Motor neuron (in vitro differentiated cells): ENCODE data around the gene TRIM64C. TPM values are rescaled to one million over a fixed set of nuclear protein-coding genes. Genes with fewer than 3 reads are reported as not detected.
"Not testable (repeated sequence)": the region's sequence is repeated elsewhere in the genome, so short reads cannot be mapped to it uniquely, and the experiment has no call there.

Experiments
- ATAC-seq, 8 experiments: fragments of 200-7000 bp; cut with Tn5 transposase; replicated peaks in 6 of 8; 2 replicates each; pipeline ENCODE4 v1.8.0; 2021; ENCODE audit warnings: mild to moderate bottlenecking in 8 of 8, moderate library complexity in 8 of 8
- H3K27ac ChIP-seq, 2 donors: fragments of 250-450 bp; sonication (Bioruptor Pico); 2 replicates each; pipeline ENCODE4 v1.9.0; 2021; ENCODE audit warnings: antibody characterized with exemption in 2 of 2, mild to moderate bottlenecking in 2 of 2, moderate library complexity in 1 of 2
- H3K4me1 ChIP-seq, 2 donors: fragments of 250-450 bp; sonication (Bioruptor Pico); replicated peaks in 1 of 2; 2 replicates each; pipeline ENCODE4 v1.6.1; 2021; ENCODE audit warnings: antibody characterized with exemption in 2 of 2, mild to moderate bottlenecking in 2 of 2, moderate library complexity in 1 of 2
- H3K4me3 ChIP-seq, 5 donors: fragments of 250-450 bp; sonication (Bioruptor Pico); 2 replicates each; pipeline ENCODE4 v1.9.0; 2021; ENCODE audit warnings: antibody characterized with exemption in 5 of 5, mild to moderate bottlenecking in 5 of 5, moderate library complexity in 4 of 5
- WGBS, 10 experiments: fragments of 450-650 bp; shearing (Covaris generic); methylation state at CpG; one replicate each; pipeline ENCODE4 v1.0.0; 2022; 5-methylcytosine and 5-hydroxymethylcytosine counted together
- in situ Hi-C, 9 experiments: fragments of 400-800 bp; cut with MboI; loops; one replicate each; pipeline ENCODE4 v1.15.0; 2021; ENCODE audit warnings: low sequenced_read_pairs in 9 of 9, low pct_unique_long_range_greater_than_20kb in 2 of 9; ENCODE audit not compliant: unreplicated experiment in 9 of 9
- total RNA-seq, 8 experiments: library from RNA; unstranded; fragments of 300-600 nt; gene quantifications; 2 replicates each; pipeline versions ENCODE4 v1.2.3 to v1.2.4, GENCODE V29; 2022

The TRIM64C gene
- total RNA-seq: under 1 TPM in 2 of 8 experiments, not detected in 6; 0.14 to 0.19 TPM

- in situ Hi-C loops, H3K4me1 ChIP-seq, ATAC-seq, H3K27ac ChIP-seq, H3K4me3 ChIP-seq: not testable (repeated sequence)
- WGBS, 10 experiments: 9 to 87% (median 61%) methylated on average over 1 to 5 of the region's 5 CpGs
These were observed at the start of gene TRIM64C for GRCh38 chr11:49059012-49059411. Gene TRIM64C, minus strand, starts transcription at chr11:49059112. Its CDS starts 0 bp downstream, at chr11:49059112.

- ATAC-seq, H3K4me1 ChIP-seq, H3K27ac ChIP-seq, in situ Hi-C loops, H3K4me3 ChIP-seq: not testable (repeated sequence)
- 60 to 73% (median 65%) methylated on average over 4 to 6 of the region's 24 CpGs; no CpG with 5 or more reads in 7 of the 10 experiments for WGBS, 10 experiments
These were observed 43.4 kb upstream of the TRIM64C start for GRCh38 chr11:49102356-49102755.

- H3K27ac ChIP-seq, H3K4me1 ChIP-seq, in situ Hi-C loops, H3K4me3 ChIP-seq: not testable (repeated sequence)
- WGBS, 10 experiments: 0 to 88% (median 36%) methylated on average over 1 to 5 of the region's 5 CpGs; no CpG with 5 or more reads in 1 of the 10 experiments
- peak in 1 of 8 experiments; percentile 73 for ATAC-seq
These were observed 11.0 kb upstream of the TRIM64C start for GRCh38 chr11:49069897-49070296.

- H3K4me1 ChIP-seq, H3K27ac ChIP-seq, ATAC-seq, H3K4me3 ChIP-seq, in situ Hi-C loops: not testable (repeated sequence)
- 90% methylated on average over 2 of the region's 38 CpGs; no CpG with 5 or more reads in 9 of the 10 experiments for WGBS, 10 experiments
These were observed 9.1 kb downstream of the TRIM64C start for GRCh38 chr11:49049821-49050220.

- in situ Hi-C loops, ATAC-seq, H3K4me3 ChIP-seq, H3K27ac ChIP-seq, H3K4me1 ChIP-seq: not testable (repeated sequence)
- WGBS, 10 experiments: 20 to 56% methylated on average over 1 to 3 of the region's 28 CpGs; no CpG with 5 or more reads in 8 of the 10 experiments
These were observed 10.7 kb downstream of the TRIM64C start for GRCh38 chr11:49048229-49048628.

- in situ Hi-C loops: not testable (repeated sequence)
These were observed 30.4 kb downstream of the TRIM64C start, which contains the start of gene TRIM49B for GRCh38 chr11:49028523-49028922. Gene TRIM49B, plus strand, starts transcription at chr11:49028823. Its CDS starts 2,777 bp downstream, at chr11:49031600.

More at GRCh38 chr11:49028523-49028922, 30.4 kb downstream of the TRIM64C start, which contains the start of gene TRIM49B:
- not testable (repeated sequence) for H3K27ac ChIP-seq, ATAC-seq, H3K4me1 ChIP-seq, H3K4me3 ChIP-seq
- 80% methylated on average over 1 of the region's 2 CpGs; no CpG with 5 or more reads in 9 of the 10 experiments for WGBS, 10 experiments

Other genes starting within 250 kb of the TRIM64C start
- under 1 TPM in 1 of 8 experiments, not detected in 7; 0.28 TPM for gene TRIM51G, start 75.2 kb downstream of the TRIM64C start, total RNA-seq
- gene TRIM49B, start 30.3 kb downstream of the TRIM64C start, total RNA-seq: under 1 TPM in 1 of 8 experiments, not detected in 7; 0.17 TPM
- 10 to 100 TPM in 1 of 8 experiments, 1 to 10 TPM in 6, under 1 TPM in 1; 0.97 to 28.1 (median 2.4) TPM for gene FOLH1, start 149.5 kb upstream of the TRIM64C start, total RNA-seq